Liver (tissue), 9 donors: ENCODE data around the gene ADAM8. TPM values are rescaled to one million over a fixed set of nuclear protein-coding genes. Genes with fewer than 3 reads are reported as not detected.
"Not testable (repeated sequence)": the region's sequence is repeated elsewhere in the genome, so short reads cannot be mapped to it uniquely, and the experiment has no call there.

ENCODE experiments used
- DNase-seq: peaks from one replicate; pipeline ENCODE4 v3.0.0-alpha.2; 2017; ENCODE audit warnings: low spot score
- H3K27ac ChIP-seq, 2 donors: one replicate each; pipeline ENCODE4 v1.7.0; 2013; ENCODE audit warnings: inconsistent platforms in 2 of 2, low read length in 2 of 2, control low read depth in 1 of 2, low read depth in 1 of 2, mild to moderate bottlenecking in 1 of 2
- H3K27me3 ChIP-seq, 4 donors: one replicate each; pipeline versions ENCODE4 v1.6.1 to v1.7.0; 2013; ENCODE audit warnings: low read length in 3 of 4, inconsistent platforms in 1 of 4, mild to moderate bottlenecking in 1 of 4, moderate library complexity in 1 of 4; ENCODE audit not compliant: control insufficient read depth in 4 of 4, insufficient read depth in 4 of 4
- H3K36me3 ChIP-seq, 4 donors: one replicate each; pipeline versions ENCODE4 v1.6.1 to v1.7.0; 2013; ENCODE audit warnings: low read length in 3 of 4, mild to moderate bottlenecking in 3 of 4, low read depth in 1 of 4, moderate library complexity in 1 of 4; ENCODE audit not compliant: control insufficient read depth in 4 of 4, insufficient read depth in 3 of 4
- H3K4me1 ChIP-seq, 4 donors: one replicate each; pipeline versions ENCODE4 v1.6.1 to v1.7.0; 2013; ENCODE audit warnings: low read length in 3 of 4, mild to moderate bottlenecking in 3 of 4, moderate library complexity in 1 of 4; ENCODE audit not compliant: control insufficient read depth in 4 of 4, insufficient read depth in 4 of 4
- H3K4me3 ChIP-seq, 3 donors: one replicate each; pipeline versions ENCODE4 v1.6.1 to v1.7.0; 2013; ENCODE audit warnings: low read length in 3 of 3, control low read depth in 1 of 3, low read depth in 1 of 3, mild to moderate bottlenecking in 1 of 3
- H3K9ac ChIP-seq, 2 donors: one replicate each; pipeline ENCODE4 v1.7.0; 2013; ENCODE audit warnings: low read length in 2 of 2, mild to moderate bottlenecking in 2 of 2, moderate library complexity in 2 of 2, control low read depth in 1 of 2, low read depth in 1 of 2
- H3K9me3 ChIP-seq, 4 donors: one replicate each; pipeline versions ENCODE4 v1.6.1 to v1.7.0; 2013; ENCODE audit warnings: low read length in 3 of 4; ENCODE audit not compliant: control insufficient read depth in 4 of 4
- ATF3 ChIP-seq: IDR thresholded peaks from 2 replicates; pipeline ENCODE4 v1.6.1; 2016; ENCODE audit warnings: antibody characterized with exemption
- EGR1 ChIP-seq, 2 donors: IDR thresholded peaks; 2 replicates each; pipeline ENCODE4 v1.6.1; 2016 to 2018; ENCODE audit warnings: antibody characterized with exemption in 2 of 2, low read depth in 2 of 2
- FOXA1 ChIP-seq: IDR thresholded peaks from 2 replicates; pipeline ENCODE4 v1.6.1; 2016; ENCODE audit warnings: antibody characterized with exemption
- FOXA2 ChIP-seq: IDR thresholded peaks from 2 replicates; pipeline ENCODE4 v1.6.1; 2016; ENCODE audit warnings: antibody characterized with exemption
- HNF4A ChIP-seq, 2 donors: conservative IDR thresholded peaks; 2 replicates each; pipeline ENCODE4 v1.6.1; 2016; ENCODE audit warnings: antibody characterized with exemption in 2 of 2, mild to moderate bottlenecking in 2 of 2
- HNF4G ChIP-seq: IDR thresholded peaks from 2 replicates; pipeline ENCODE4 v1.6.1; 2016; ENCODE audit warnings: antibody characterized with exemption
- JUND ChIP-seq, 2 donors: IDR thresholded peaks; 2 replicates each; pipeline ENCODE4 v1.6.1; 2016; ENCODE audit warnings: antibody characterized with exemption in 2 of 2
- MAX ChIP-seq: IDR thresholded peaks from 2 replicates; pipeline ENCODE4 v1.6.1; 2016; ENCODE audit warnings: antibody characterized with exemption
- NR2F2 ChIP-seq: IDR thresholded peaks from 2 replicates; pipeline ENCODE4 v1.6.1; 2016; ENCODE audit warnings: antibody characterized with exemption
- RAD21 ChIP-seq, 2 donors: IDR thresholded peaks; 2 replicates each; pipeline ENCODE4 v1.6.1; 2016; ENCODE audit warnings: antibody characterized with exemption in 2 of 2, mild to moderate bottlenecking in 2 of 2
- REST ChIP-seq: IDR thresholded peaks from 2 replicates; pipeline ENCODE4 v1.6.1; 2016; ENCODE audit warnings: antibody characterized with exemption, mild to moderate bottlenecking
- RXRA ChIP-seq, 2 donors: IDR thresholded peaks; 2 replicates each; pipeline ENCODE4 v1.6.1; 2017 to 2018; ENCODE audit warnings: antibody characterized with exemption in 2 of 2, mild to moderate bottlenecking in 1 of 2
- TAF1 ChIP-seq: conservative IDR thresholded peaks from 2 replicates; pipeline ENCODE4 v1.6.1; 2016; ENCODE audit warnings: antibody characterized with exemption, mild to moderate bottlenecking
- ZBTB33 ChIP-seq: IDR thresholded peaks from 2 replicates; pipeline ENCODE4 v1.6.1; 2016; ENCODE audit warnings: antibody characterized with exemption
- WGBS: extraction: QIAGEN DNeasy Blood & Tissue Kit; methylation state at CpG from one replicate; pipeline ENCODE4 v1.1.7; 2013; 5-methylcytosine and 5-hydroxymethylcytosine counted together
- polyA plus RNA-seq, 2 donors: library from polyadenylated mRNA; stranded (reverse) in 1 of 2; unstranded in 1 of 2; fragments of 200-250 nt in 1 of 2; fragments of >200 nt in 1 of 2; fragmentation: Nextera tagmentation in 1 of 2; extraction: Ambion mirVana in 1 of 2; gene quantifications; one replicate each; pipeline versions ENCODE4 v1.2.1 to v1.2.3, GENCODE V29; 2013 to 2015
- total RNA-seq, 2 donors: library from RNA; depleted of rRNA; stranded (reverse); fragments of >200 nt; gene quantifications; one replicate each; pipeline ENCODE4 v1.2.3, GENCODE V29; 2014
- donor health status: healthy.
- donor health status: healthy.
- donor health status: healthy.
- donor health status: healthy.
- donor health status: healthy.

Gene ADAM8
- total and polyA plus RNA-seq, 4 donors, result 1.3 to 6.9 (median 3.7) TPM

GRCh38 chr10:133266056-133266795 lies 10.4 kb downstream of the ADAM8 start (continued):
- TF ChIP-seq REST, result no peak

GRCh38 chr10:133265052-133265451 lies 11.6 kb downstream of the ADAM8 start:
- Histone ChIP-seq H3K36me3 (peaks cover 4 to 13% (median 6%) of the 10 kb centered on the region in 4 donors), H3K4me1 (peaks cover 3 to 12% (median 6%) of the 10 kb centered on the region in 4 donors)
- not testable (repeated sequence) for H3K27me3 ChIP-seq, H3K9ac ChIP-seq, H3K9me3 ChIP-seq, DNase-seq, H3K4me3 ChIP-seq, H3K27ac ChIP-seq
- WGBS, result 76% methylated on average over 10 of the region's 10 CpGs

GRCh38 chr10:133264461-133264860 lies 12.2 kb downstream of the ADAM8 start:
- H3K27me3 ChIP-seq, result no peaks in the 10 kb centered on the region
- H3K36me3 ChIP-seq, result peaks cover 2 to 10% (median 5%) of the 10 kb centered on the region in 4 donors
- no peaks in the 10 kb centered on the region for H3K9me3 ChIP-seq
- no peak overlapping the region for H3K27ac ChIP-seq
- DNase-seq, result no peak
- H3K4me3 ChIP-seq, result no peak overlapping the region
- WGBS, result 78% methylated on average over 9 of the region's 9 CpGs
- H3K9ac ChIP-seq, result no peak overlapping the region
- H3K4me1 ChIP-seq, result peaks cover 3 to 12% (median 8%) of the 10 kb centered on the region in 4 donors
- TF ChIP-seq FOXA2, result no peak
- TF ChIP-seq FOXA1, result no peak
- TF ChIP-seq EGR1 (IDR thresholded peaks at IDR 0.05; ENCODE audit: low read depth in 2 of 2), result no peak
- TF ChIP-seq ATF3, result no peak
- no peak for TF ChIP-seq RAD21 (IDR thresholded peaks at IDR 0.05)
- TF ChIP-seq ZBTB33, result no peak
- no peak for TF ChIP-seq RXRA (IDR thresholded peaks at IDR 0.05)
- TF ChIP-seq NR2F2, result no peak
- no peak for TF ChIP-seq JUND (IDR thresholded peaks at IDR 0.05)
- no peak for TF ChIP-seq HNF4G
- no peak for TF ChIP-seq REST
- no peak for TF ChIP-seq MAX
- TF ChIP-seq HNF4A (conservative IDR thresholded peaks at IDR 0.05), result no peak
- TF ChIP-seq TAF1, result no peak
